Choroid plexus epithelial cell (primary cell): ENCODE results near the gene LAMP1.
A peak's percentile ranks its signal among the peaks of the same experiment; 100 is the strongest.

Experiments
- DNase-seq: peaks from one replicate; pipeline ENCODE4 v3.0.0-alpha.2; 2010; ENCODE audit warnings: low read depth
- H3K4me3 ChIP-seq: 2 replicates; pipeline ENCODE4 v1.5.1; 2011; ENCODE audit warnings: low read depth, mild to moderate bottlenecking, control low read depth, low read length, moderate library complexity
- TF ChIP-seq, protein P1 (sequence below): conservative IDR thresholded peaks from 2 replicates; pipeline ENCODE4 v1.5.1; 2011; ENCODE audit warnings: low read depth, mild to moderate bottlenecking, control low read depth, inconsistent platforms, low read length, moderate library complexity

The LAMP1 gene

DNA sequence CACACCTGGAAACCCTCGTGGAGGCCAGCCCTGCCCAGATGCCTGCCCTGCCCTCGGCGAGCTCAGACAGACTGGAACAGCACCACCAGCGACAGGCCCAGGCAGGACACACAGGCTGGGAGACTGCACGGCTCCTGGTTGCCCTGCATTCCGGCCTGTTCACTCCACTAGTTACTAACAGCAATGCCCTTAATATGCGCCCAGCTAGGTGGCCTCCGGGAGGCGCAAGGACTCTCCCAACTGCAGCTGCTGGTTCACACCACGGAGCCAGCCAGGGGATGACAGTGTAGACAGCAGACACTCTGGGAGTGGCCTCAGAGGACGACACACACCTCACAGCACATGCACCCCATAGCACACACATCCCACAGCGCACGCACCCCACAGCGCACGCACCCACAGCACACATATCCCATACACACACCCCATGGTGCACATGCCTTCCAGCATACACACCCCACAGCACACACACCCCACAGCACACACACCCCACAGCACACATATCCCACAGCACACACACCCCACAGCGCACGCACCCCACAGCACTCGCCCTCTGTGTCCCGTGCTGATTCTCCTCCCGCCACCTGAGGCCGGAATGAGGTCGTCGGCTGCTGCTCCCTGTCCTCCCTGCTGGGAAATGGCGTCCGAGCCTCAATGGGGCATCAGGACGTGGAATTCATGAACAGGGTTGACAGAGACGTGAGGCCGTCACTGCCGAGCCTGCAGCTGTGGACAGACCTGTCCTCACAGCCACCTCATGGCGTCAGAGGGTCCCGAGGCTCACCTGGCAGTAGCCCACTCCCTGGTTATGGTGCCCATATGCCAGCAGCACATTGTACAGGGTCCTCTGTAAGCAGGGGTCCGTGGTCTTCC lies 53.3 kb downstream of the LAMP1 start:
- TF ChIP-seq, protein P1, sequence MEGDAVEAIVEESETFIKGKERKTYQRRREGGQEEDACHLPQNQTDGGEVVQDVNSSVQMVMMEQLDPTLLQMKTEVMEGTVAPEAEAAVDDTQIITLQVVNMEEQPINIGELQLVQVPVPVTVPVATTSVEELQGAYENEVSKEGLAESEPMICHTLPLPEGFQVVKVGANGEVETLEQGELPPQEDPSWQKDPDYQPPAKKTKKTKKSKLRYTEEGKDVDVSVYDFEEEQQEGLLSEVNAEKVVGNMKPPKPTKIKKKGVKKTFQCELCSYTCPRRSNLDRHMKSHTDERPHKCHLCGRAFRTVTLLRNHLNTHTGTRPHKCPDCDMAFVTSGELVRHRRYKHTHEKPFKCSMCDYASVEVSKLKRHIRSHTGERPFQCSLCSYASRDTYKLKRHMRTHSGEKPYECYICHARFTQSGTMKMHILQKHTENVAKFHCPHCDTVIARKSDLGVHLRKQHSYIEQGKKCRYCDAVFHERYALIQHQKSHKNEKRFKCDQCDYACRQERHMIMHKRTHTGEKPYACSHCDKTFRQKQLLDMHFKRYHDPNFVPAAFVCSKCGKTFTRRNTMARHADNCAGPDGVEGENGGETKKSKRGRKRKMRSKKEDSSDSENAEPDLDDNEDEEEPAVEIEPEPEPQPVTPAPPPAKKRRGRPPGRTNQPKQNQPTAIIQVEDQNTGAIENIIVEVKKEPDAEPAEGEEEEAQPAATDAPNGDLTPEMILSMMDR = peak; percentile 18
- no peak for DNase-seq
- H3K4me3 ChIP-seq = no peak overlapping the region

DNA sequence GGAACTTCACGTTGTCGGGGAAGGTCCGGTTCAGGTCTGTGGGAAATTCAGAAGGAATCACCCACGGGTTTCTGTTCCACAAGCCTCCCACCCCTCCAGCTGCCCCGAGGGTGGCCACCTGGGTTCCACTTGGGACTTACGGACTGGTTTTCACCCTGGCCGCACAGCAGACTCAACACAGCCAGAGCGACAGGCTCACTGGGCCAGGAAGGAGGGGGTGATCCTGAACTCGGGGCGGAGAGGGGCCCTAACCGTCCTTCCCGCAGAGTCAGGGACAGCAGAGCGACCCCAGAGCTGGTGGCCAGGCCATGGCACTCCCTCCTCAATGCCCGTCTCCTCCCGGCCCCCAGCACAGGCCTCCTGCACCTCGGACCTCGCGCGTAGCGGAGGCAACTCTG lies 53.9 kb downstream of the LAMP1 start:
- DNase-seq = no peak
- no peak overlapping the region for H3K4me3 ChIP-seq
- TF ChIP-seq, protein P1 = no peak

DNA sequence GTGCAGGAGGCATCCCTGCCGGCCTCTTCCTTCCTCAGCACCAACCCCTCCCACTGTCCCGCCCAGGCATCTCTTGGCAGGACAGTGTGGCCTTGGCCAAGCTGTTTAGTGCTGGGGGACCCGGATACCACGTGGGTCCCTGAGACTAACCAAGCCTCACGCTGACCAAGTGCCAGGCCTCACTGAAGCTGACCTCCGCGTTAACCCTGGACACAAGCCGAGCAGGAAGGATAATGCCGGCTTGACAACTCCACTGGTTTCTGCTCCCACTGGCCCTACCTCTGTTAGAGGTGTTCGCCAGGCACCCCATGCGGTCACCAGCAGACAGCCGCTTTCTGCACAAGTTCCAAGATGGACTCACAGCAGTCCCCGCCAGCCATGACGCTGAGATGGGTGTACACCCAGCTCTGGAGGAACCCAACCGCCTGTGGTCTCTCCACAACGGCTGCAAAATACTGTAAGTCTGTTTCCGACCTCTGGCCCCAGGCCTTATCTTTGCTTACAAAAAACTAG lies 54.5 kb downstream of the LAMP1 start:
- TF ChIP-seq, protein P1 = no peak
- no peak for DNase-seq
- H3K4me3 ChIP-seq = no peak overlapping the region

DNA sequence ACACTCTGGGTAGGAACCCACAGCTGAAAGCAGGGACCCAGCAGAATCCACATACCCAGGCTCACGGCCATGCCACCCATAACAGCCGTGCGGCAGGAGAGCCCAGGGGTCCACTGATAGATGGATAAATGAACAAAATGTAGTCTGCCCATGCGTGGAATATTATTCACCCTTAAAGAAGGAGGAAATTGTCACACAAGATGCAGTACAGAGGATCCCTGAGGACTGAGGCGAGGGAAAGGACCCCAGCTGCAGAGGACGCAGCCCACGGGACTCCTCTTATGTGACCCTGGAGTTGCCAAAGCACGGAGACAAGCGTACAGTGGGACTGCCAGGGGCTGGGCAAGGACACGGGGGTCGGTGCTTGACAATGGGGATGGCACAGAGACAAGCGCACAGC lies 56.2 kb downstream of the LAMP1 start:
- TF ChIP-seq, protein P1 = no peak
- H3K4me3 ChIP-seq = no peak overlapping the region
- DNase-seq = no peak

DNA sequence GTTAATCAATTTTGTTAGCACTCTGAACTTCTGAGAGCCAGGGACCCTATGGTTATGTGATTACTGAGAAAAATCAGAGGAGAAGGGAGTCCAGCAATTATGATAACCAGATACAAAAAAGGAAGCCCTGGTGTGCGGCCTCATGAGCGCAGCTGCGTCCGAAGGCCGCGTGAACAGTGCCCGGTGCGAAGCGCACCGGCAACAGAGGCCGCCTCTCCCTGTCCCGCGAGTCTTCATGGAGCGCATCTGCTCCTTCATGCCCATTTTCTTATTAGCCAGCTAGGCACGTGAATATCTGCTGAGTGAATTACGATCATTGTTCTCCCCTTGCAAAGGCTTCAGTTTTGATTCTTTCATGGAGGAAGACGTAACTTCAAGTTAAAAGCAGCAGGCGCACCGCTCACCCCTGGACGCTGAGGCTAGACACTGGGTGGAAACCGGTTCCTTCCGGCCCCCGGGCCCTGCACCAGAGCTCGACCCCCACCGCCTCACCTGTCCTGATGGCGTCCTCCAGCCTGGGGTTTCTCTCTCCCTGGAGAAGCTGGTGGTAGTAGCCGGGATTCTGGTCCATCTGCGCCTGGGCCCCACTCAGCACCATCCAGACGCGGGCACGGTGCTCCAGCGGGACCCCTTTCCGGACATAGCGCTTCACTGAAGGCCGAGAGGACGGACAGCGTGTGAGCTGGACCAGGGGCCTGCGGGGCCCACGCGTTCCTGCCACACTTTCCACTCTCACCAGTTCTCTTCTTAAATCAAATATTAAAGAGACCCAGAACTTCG lies 58.0 kb downstream of the LAMP1 start:
- DNase-seq = no peak
- H3K4me3 ChIP-seq = no peak overlapping the region
- TF ChIP-seq, protein P1 = no peak

DNA sequence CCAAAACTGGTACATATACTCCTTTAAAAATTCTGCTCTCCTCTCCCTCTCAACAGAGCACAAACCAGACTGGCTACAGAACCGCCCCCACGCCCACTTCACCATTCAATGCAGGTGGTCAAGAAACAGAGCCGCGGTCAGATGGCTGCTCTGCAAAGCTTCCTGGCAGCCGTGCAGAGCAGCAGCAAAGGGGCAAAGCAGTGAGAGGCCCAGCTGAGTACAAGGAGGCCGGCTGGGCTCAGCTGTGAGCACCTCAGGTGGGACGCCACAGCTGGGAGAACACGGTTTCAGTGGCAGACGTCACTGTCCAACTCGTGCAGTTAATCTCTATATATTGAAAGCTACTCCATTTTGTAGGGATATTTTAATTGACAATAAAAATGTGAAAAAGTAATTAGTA lies 58.6 kb downstream of the LAMP1 start:
- TF ChIP-seq, protein P1 = no peak
- no peak for DNase-seq

More for the DNA sequence above, 58.6 kb downstream of the LAMP1 start:
- no peak overlapping the region for H3K4me3 ChIP-seq
